Cortex of kidney (tissue), 1 donor: Measurements from ENCODE around the gene CAMK2D.

ENCODE experiments used
- DNase-seq: peaks from one replicate; lab custom pipeline; 2025; lab: John Stamatoyannopoulos, UW

Gene CAMK2D

DNA sequence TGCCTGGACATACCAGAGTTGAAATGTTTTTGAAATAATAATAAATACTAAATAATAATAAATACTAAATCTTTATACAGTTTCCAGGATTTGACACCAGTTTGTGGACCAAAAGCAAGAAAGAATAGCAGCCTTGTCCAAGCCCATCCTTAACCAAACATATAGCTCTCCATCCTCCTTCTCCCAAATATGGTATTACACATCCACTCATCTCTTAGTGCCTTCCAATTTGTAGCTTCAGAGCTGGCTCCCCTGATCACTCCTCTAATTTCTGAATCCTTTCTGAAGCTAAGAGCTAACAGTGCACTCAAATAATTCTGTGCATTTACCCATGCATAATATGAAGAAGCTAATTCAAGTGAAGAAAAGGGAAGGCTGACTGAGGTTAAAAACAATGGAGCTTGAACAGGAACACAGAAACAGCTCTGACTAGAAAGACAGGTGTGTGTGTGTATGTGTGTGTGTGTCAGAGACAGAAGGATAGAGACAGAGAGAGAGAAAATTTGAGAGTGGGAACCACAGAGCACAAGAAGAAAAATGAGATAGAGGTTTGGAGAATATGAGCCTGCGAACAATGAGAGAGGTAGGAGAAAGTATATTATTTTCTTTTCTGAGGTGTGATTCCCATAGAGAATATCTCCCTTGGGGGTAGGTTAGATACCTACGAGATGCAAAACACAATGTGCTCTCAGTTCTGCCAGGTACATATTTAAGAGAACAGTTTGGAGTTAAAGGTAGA, 123.5 kb downstream of the CAMK2D start:
- no peak for DNase-seq

- DNase-seq, result no peak
Measured at GRCh38 chr4:113637363-113637762, 124.2 kb downstream of the CAMK2D start.

GRCh38 chr4:113636877-113637276, 124.7 kb downstream of the CAMK2D start:
- DNase-seq, result no peak

GRCh38 chr4:113636438-113636818, 125.1 kb downstream of the CAMK2D start:
- no peak for DNase-seq

- DNase-seq, result no peak
Measured at GRCh38 chr4:113635739-113636437, 125.7 kb downstream of the CAMK2D start.

DNA sequence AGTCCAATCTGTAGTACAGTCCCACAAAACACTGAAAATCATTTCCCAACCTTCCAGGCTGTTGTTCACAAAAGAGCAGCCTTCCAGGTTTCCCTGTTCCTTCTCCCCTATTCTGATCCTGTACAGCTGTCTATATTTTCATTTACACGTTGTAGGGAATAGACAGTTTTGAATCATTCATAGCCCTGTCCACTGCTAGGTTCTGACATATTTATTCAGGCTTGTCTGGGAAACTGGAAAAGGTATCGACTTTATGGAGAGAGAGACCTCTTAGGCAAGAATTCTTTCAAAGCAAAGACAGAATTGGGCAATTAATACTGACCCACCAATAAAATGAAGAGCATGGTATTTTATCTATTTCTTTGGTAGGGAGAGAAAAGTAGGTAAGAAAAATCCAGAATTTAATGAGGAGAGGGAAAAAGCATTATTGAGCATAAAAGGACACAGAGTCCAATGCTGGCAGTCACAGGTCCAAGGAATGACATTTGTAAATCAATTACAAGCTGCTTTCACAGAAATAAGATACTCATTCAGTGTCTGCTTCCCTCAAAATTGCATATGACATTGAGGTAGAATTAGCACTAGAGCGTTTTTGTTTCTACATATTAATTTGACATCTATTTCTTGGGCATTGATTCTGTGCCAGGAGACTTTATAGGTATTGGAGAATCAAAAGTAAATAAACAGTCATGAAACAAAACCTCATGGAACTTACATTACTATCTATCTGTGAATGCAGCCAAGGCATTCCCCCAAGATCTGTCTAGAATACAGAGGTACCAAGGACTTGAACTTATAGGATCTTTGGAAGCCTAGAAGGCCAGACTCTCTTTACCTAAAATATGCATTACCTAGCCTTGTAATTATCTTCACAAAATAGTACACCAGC, 127.2 kb downstream of the CAMK2D start:
- DNase-seq, result no peak

DNA sequence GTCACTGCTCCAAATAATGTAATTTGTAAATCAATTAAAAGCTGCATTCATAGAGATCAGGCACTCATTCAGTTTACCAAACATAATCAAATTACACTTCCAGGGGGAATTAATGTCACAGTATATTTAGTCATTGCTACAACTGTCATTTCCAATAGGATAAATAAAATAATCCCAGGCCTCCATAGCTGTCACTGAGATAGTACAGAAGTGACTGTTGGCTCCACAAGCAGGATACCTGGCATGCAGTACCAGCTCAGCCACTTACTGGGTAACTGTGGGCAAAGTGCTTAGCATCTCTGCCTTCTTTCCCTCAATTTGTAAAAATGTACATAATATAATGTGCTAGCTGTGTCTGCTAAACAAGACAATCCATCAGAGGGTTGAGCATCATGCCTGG, 128.1 kb downstream of the CAMK2D start:
- no peak for DNase-seq

GRCh38 chr4:113628711-113629110, 132.8 kb downstream of the CAMK2D start:
- no peak for DNase-seq

DNA sequence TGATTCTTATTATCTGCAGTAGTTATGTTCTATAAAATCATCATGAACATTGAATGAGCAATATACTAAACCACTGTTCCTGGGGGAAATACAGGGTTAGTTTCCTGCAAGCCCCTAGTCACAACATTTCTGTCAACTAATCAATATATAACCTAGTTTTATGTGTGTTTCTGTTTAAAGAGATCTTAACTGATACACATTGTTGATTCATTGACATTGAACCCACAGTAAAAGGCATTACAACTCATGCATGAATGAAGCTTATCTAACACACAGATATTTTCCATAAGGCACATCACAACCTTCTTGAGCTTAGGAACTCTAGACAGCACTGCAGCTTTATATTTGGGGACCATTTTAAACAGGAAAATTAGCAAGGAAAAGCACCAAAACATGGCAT, 134.2 kb downstream of the CAMK2D start:
- DNase-seq, result no peak

- DNase-seq, result no peak
Measured at GRCh38 chr4:113625902-113626301, 135.6 kb downstream of the CAMK2D start.

DNA sequence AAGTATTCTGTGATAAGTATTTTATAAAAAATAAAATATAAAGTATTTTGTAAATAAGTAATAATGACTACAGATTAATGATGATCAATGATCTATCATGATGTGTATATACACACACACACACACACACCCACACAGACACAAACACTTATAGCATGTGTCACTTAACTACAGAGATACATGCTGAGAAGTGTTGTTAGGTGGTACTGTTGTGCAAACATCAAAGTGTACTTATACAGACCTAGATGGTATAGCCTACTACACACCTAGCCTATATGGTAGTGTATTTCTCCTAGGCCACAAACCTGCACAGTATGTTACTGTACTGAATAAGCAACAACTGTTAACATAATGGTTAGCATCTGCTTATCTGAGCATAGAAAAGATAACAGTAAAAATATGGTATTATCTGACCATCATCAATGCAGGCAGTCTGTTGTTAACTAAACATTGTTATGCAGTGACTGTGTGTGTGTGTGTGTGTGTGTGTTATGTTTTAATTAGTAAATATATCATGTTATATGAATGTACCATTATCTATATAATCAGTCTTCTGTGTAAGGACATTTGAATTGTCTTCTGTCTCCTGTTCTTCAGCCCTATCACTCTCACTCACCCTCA, 138.2 kb downstream of the CAMK2D start:
- no peak for DNase-seq

DNA sequence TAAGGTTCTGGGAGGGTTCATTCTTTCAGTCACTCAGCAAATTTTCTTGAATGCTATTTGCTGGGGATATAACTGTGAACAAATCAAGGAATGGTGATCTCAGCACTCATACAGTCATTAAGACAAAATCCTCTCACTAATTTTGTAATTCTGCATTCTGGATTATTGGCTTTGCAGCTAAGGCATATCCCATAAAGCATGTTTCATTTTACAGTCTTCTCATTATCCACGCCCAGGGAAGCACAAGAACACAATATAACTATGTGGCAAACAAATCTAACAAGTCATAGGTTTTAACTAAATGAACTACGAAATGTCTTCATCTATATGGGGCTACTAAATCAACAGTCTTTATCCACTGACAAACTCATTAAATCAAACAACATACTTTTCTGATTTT, 139.9 kb downstream of the CAMK2D start:
- DNase-seq, result no peak

DNA sequence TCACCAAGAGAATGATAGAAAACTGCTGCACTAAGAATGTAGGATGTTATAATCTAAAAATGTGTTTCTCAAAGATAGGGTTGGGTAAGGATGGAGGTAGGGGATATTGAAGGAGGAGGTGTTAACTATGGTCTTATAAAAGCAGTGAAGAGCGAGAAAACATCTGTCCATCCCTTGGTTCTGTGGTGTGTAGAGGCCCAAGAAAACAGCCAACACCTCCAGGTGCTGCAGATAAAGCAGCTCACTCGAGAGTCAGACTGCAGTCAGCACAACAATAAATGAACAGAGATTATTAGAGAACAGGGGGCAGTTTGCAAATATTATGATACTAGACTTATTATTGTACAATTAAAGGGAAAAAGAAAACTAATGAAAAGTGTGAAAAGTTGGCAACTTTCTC, 141.5 kb downstream of the CAMK2D start:
- DNase-seq, result no peak

GRCh38 chr4:113619526-113619925, 142.0 kb downstream of the CAMK2D start:
- DNase-seq, result no peak

GRCh38 chr4:113618205-113618604, 143.3 kb downstream of the CAMK2D start:
- DNase-seq, result no peak

- DNase-seq, result no peak
Measured at GRCh38 chr4:113617195-113617594, 144.3 kb downstream of the CAMK2D start.

DNA sequence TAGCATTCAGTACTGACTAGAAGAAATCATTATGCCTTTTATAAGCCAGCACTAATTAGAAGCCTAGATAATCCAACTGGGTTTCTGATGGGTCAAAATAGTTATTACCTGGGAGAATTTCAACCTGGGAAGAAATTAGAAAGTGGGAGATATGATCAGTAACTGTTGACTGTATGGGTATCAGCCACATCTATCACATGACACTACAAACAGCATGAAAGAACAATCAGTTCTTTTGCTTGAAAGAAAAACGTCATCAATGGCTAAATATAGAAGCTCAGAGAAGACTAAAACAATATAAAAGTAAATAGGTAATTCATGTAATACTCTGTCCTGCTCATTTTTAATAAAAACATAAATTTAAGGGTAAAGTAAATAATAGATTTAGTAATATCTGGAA, 145.1 kb downstream of the CAMK2D start:
- DNase-seq, result no peak

DNA sequence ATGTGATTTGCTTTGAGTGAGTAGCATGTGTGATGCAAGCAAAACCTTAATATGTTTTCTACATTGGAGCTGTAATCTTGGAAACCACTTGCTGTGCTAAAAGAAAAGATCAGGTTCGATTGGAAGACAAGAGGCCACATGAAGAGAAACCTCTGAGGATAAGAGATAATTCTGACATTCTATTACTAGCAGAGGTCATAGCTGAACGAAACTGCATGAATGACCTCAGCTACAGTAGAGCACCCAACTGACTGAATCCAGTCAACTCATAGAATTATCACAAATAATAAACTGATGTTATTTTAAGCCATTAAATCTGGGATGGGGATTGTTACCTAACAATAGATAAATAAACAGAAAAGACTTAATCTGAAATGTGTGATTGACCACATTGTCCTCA, 147.1 kb downstream of the CAMK2D start:
- no peak for DNase-seq

DNA sequence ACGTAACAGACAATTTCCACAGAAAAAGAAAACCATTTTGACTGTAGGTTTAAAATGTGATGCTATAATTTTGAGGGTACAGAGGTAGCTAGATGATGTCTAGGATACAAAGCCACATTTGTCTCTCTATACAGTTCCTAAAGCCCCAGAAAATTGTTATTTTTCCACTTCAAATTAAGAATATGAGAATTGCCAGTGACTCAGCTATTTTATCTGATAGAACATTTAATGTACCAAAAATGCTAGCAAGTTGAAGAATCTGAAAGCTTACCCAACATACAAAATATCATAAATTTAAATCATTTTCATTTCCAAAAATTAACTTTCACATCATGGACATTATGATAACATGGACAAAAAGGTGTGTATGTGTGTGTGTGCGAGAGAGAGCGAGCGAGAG, 148.0 kb downstream of the CAMK2D start:
- no peak for DNase-seq

GRCh38 chr4:113610537-113610936, 151.0 kb downstream of the CAMK2D start:
- no peak for DNase-seq

DNA sequence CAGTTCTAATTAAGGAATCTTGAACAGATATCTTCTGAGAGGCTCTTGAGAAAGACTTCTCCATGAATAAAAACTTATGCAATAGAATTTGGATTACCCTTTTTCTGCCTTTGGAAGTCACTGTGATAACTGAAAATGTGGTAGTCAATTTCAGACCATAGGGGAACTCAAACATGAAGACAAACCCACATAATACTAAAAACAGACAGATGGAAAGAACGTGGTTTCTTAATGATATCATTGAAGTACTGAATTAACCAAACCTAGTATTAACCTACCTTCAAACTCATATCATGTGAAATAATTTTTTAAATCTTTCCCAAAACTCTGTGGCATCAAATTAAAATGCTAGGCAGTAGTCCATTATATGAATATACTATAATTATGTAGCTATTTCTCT, 153.5 kb downstream of the CAMK2D start:
- no peak for DNase-seq

GRCh38 chr4:113607147-113607720, 154.3 kb downstream of the CAMK2D start:
- DNase-seq, result no peak
